ENCODE measurements around the gene NTNG1.

GRCh38 chr1:107531065-107531908, 390.4 kb downstream of the NTNG1 start:
- TF ChIP-seq CTCF (IDR thresholded peaks at IDR 0.05) (no peak), POLR2A (IDR thresholded peaks at IDR 0.05) (no peak)
